HepG2 (cell line): ENCODE data around the gene LRP1B. TPM values are rescaled to one million over a fixed set of nuclear protein-coding genes. Genes with fewer than 3 reads are reported as not detected.

Source experiments
- ATAC-seq: fragments of 200-7000 bp; cut with Tn5 transposase; 3 replicates; pipeline ENCODE4 v1.9.1; 2020; ENCODE audit warnings: mild to moderate bottlenecking, moderate library complexity
- BruUV-seq: library from RNA; stranded (reverse); fragments of 400-500 nt; replicated peaks from 2 replicates; lab custom pipeline; 2021; lab: Mats Ljungman, UMichigan
- CTCF ChIA-PET: fragments of 300-600 bp; formaldehyde crosslinking; extraction: SDS; loops from one replicate; lab custom pipeline; 2021; ENCODE audit warnings: low total read pairs, inconsistent platforms, low intra/inter-chr PET ratio; lab: Yijun Ruan, JAX
- POLR2A ChIA-PET: fragments of 350-600 bp; sonication (Branson Sonifier 250); formaldehyde crosslinking; loops from one replicate; lab custom pipeline; 2020; ENCODE audit warnings: antibody characterized with exemption, inconsistent platforms; lab: Yijun Ruan, JAX
- DNase-seq: peaks from one replicate; pipeline ENCODE4 v3.0.0-alpha.2; 2015; ENCODE audit warnings: low spot score
- FAIRE-seq: peaks from 3 replicates; lab custom pipeline; 2011; peaks lifted over from hg19 to GRCh38; lab: Jason Lieb, UNC
- H2AFZ ChIP-seq: one replicate; pipeline ENCODE4 v1.6.1; 2011; ENCODE audit warnings: low read length, inconsistent platforms
- H3K27ac ChIP-seq: fragments of 300-600 bp; 3 replicates; pipeline ENCODE4 v1.8.0; 2011; ENCODE audit warnings: mixed run types, mild to moderate bottlenecking, mixed read lengths, low read length, inconsistent platforms; ENCODE audit not compliant: insufficient read depth; ENCODE audit errors: extremely low read length
- H3K27me3 ChIP-seq, 2 experiments: fragments of 200-600 bp in 1 of 2; 2 replicates in 1 of 2; 3 replicates in 1 of 2; pipeline versions ENCODE4 v1.6.0 to v1.8.0; 2011; ENCODE audit warnings: low read length in 2 of 2, mild to moderate bottlenecking in 2 of 2, moderate library complexity in 2 of 2, inconsistent platforms in 1 of 2; ENCODE audit not compliant: insufficient read depth in 2 of 2, control insufficient read depth in 1 of 2
- H3K36me3 ChIP-seq, 2 experiments: fragments of 200-600 bp in 1 of 2; replicated peaks in 1 of 2; 2 replicates in 1 of 2; 3 replicates in 1 of 2; pipeline versions ENCODE4 v1.5.1 to v1.8.0; 2011; ENCODE audit warnings: low read length in 2 of 2, inconsistent platforms in 1 of 2; ENCODE audit not compliant: insufficient read depth in 2 of 2, control insufficient read depth in 1 of 2
- H3K4me1 ChIP-seq: 2 replicates; pipeline ENCODE4 v1.5.1; 2012; ENCODE audit warnings: low read length, inconsistent platforms; ENCODE audit not compliant: insufficient read depth
- H3K4me2 ChIP-seq: 2 replicates; pipeline ENCODE4 v1.6.0; 2011; ENCODE audit warnings: low read depth, low read length, inconsistent platforms
- H3K4me3 ChIP-seq, 3 experiments: fragments of 200-600 bp in 1 of 3; sonication (generic), shearing (Covaris generic) in 1 of 3; replicated peaks in 1 of 3; 2 replicates each; pipeline ENCODE4 v1.5.1; 2011 to 2016; ENCODE audit warnings: low read length in 3 of 3, inconsistent platforms in 2 of 3, low read depth in 2 of 3, mild to moderate bottlenecking in 2 of 3, control low read depth in 1 of 3, mixed read lengths in 1 of 3; ENCODE audit not compliant: insufficient read depth in 1 of 3
- H3K79me2 ChIP-seq: one replicate; pipeline ENCODE4 v1.6.1; 2011; ENCODE audit warnings: low read length, inconsistent platforms; ENCODE audit not compliant: insufficient read depth
- H3K9ac ChIP-seq: 2 replicates; pipeline ENCODE4 v1.6.0; 2011; ENCODE audit warnings: mild to moderate bottlenecking, low read depth, low read length, inconsistent platforms; ENCODE audit not compliant: insufficient read depth
- H3K9me3 ChIP-seq: 2 replicates; pipeline ENCODE4 v1.5.1; 2012; ENCODE audit warnings: mild to moderate bottlenecking, low read length
- H4K20me1 ChIP-seq: 2 replicates; pipeline ENCODE4 v1.6.0; 2011; ENCODE audit warnings: inconsistent platforms, mild to moderate bottlenecking, low read length, moderate library complexity; ENCODE audit not compliant: insufficient read depth
- ATM ChIP-seq: fragments of 450-650 bp; IDR thresholded peaks from 2 replicates; pipeline ENCODE4 v1.7.1; 2017; ENCODE audit warnings: mild to moderate bottlenecking, borderline replicate concordance
- CBX5 ChIP-seq: sonication (generic); formaldehyde crosslinking; IDR thresholded peaks from 2 replicates; pipeline ENCODE4 v1.4.0; 2020; ENCODE audit warnings: missing genetic modification reagents, borderline replicate concordance
- HDAC1 ChIP-seq: sonication (generic); formaldehyde crosslinking; IDR thresholded peaks from 2 replicates; pipeline ENCODE4 v1.5.1; 2020; ENCODE audit warnings: mild to moderate bottlenecking, missing genetic modification reagents
- ISX ChIP-seq: sonication (generic); formaldehyde crosslinking; conservative IDR thresholded peaks from 2 replicates; pipeline ENCODE4 v1.5.0; 2020; ENCODE audit warnings: missing genetic modification reagents
- LCORL ChIP-seq, 2 experiments: fragments of 450-650 bp in 1 of 2; sonication (generic) in 1 of 2; formaldehyde crosslinking in 1 of 2; IDR thresholded peaks; 2 replicates each; pipeline versions ENCODE4 v1.5.0 to v1.6.1; 2017 to 2020; ENCODE audit warnings: antibody characterized with exemption in 1 of 2, missing genetic modification reagents in 1 of 2
- MED13 ChIP-seq: sonication (generic); formaldehyde crosslinking; IDR thresholded peaks from 2 replicates; pipeline ENCODE4 v1.5.0; 2020; ENCODE audit warnings: missing genetic modification reagents
- RBM39 ChIP-seq: fragments of 200-400 bp; formaldehyde crosslinking; IDR thresholded peaks from one replicate; pipeline ENCODE4 v1.6.1; 2018; ENCODE audit warnings: antibody characterized with exemption, mild to moderate bottlenecking, low read depth, low read length; ENCODE audit not compliant: poor library complexity, severe bottlenecking
- XRCC5 ChIP-seq: fragments of 200-400 bp; formaldehyde crosslinking; optimal IDR thresholded peaks from 2 replicates; pipeline ENCODE3; 2017; ENCODE audit warnings: mild to moderate bottlenecking, low read length
- ZIK1 ChIP-seq: sonication (generic); formaldehyde crosslinking; IDR thresholded peaks from 2 replicates; pipeline ENCODE4 v1.5.0; 2020; ENCODE audit warnings: mild to moderate bottlenecking, low read depth, missing genetic modification reagents, borderline replicate concordance
- ZNF329 ChIP-seq: sonication (generic); formaldehyde crosslinking; IDR thresholded peaks from 2 replicates; pipeline ENCODE4 v1.9.0; 2021; ENCODE audit warnings: low read depth, mild to moderate bottlenecking, missing genetic modification reagents
- ZNF354B ChIP-seq: sonication (generic); formaldehyde crosslinking; IDR thresholded peaks from 2 replicates; pipeline ENCODE4 v1.8.0; 2022; ENCODE audit warnings: mild to moderate bottlenecking, missing genetic modification reagents
- ZNF567 ChIP-seq: sonication (generic); formaldehyde crosslinking; IDR thresholded peaks from 2 replicates; pipeline ENCODE4 v1.8.1; 2023; ENCODE audit warnings: mild to moderate bottlenecking, missing genetic modification reagents, borderline replicate concordance
- WGBS: methylation state at CpG from one replicate; pipeline ENCODE4 v1.1.6; 2017; ENCODE audit warnings: low lambda C conversion rate; 5-methylcytosine and 5-hydroxymethylcytosine counted together
- in situ Hi-C: cut with HindIII; loops from 2 replicates; pipeline ENCODE4 v1.10.0; 2017; ENCODE audit warnings: low pct_unique_long_range_greater_than_20kb; ENCODE audit not compliant: extremely low pct_ligation_motif_present
- intact Hi-C: fragments of 100-400 bp; cut with micrococcal nuclease; formaldehyde crosslinking; loops from one replicate; pipeline ENCODE4 v1.10.0; 2022; ENCODE audit not compliant: unreplicated experiment
- polyA plus RNA-seq, 8 experiments: library from polyadenylated mRNA; depleted of rRNA in 3 of 8; stranded (reverse) in 7 of 8; unstranded in 1 of 8; fragments of >200 nt; fragmentation: Illumina TruSeq in 4 of 8; extraction: Trizol in 4 of 8; gene quantifications; 2 replicates each; pipeline versions ENCODE4 v1.2.1 to v1.2.3, GENCODE V29; 2011 to 2016; ENCODE audit warnings: low read depth in 4 of 8, missing spikeins in 1 of 8, mixed read lengths in 1 of 8; ENCODE audit not compliant: insufficient read depth in 1 of 8
- total RNA-seq, 5 experiments: library from RNA; depleted of rRNA; stranded (reverse); fragments of >200 nt; fragmentation: Illumina TruSeq; extraction: Trizol; gene quantifications; 2 replicates each; pipeline ENCODE4 v1.2.3, GENCODE V29; 2016; ENCODE audit warnings: low read depth in 1 of 5
- TF ChIP-seq, protein P1 (sequence below): sonication (generic); formaldehyde crosslinking; IDR thresholded peaks from 2 replicates; pipeline ENCODE4 v1.4.0; 2020; ENCODE audit warnings: missing genetic modification reagents, borderline replicate concordance
- TF ChIP-seq, protein P2 (sequence below): sonication (generic); formaldehyde crosslinking; IDR thresholded peaks from 2 replicates; pipeline ENCODE4 v1.9.0; 2021; ENCODE audit warnings: missing genetic modification reagents, mild to moderate bottlenecking, borderline replicate concordance
- TF ChIP-seq, protein P3 (sequence below): sonication (generic); formaldehyde crosslinking; IDR thresholded peaks from 2 replicates; pipeline ENCODE4 v1.5.1; 2020; ENCODE audit warnings: mild to moderate bottlenecking, missing genetic modification reagents, moderate library complexity

Gene LRP1B
- total and polyA plus RNA-seq, 2 of the 13 experiments (the other 11 are each of a cell fraction or from before 2014, with no cell fraction given) = 0.04 TPM; not detected in 1

DNA sequence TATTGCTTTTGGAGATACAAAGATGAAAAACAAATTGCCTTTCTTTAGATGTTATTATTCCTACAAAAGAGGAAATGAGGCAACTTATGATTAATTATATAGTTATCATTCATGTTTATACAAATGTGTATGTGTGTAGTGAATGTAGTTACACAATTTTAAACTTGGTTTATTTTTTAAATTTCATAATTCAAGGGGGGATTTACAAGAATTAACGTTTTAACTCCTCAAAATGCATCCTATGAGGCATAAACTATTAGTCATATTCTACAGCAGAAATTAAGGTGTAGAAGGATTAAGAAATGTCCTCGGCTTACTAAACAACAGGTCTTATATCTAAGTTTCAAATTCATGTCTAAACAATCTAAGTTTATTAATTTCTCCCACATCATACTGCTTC is 1545.8 kb downstream of the LRP1B start:
- no peak overlapping the region for H3K27ac ChIP-seq
- POLR2A ChIA-PET = no interaction called here
- intact Hi-C loops = no loop called here

DNA sequence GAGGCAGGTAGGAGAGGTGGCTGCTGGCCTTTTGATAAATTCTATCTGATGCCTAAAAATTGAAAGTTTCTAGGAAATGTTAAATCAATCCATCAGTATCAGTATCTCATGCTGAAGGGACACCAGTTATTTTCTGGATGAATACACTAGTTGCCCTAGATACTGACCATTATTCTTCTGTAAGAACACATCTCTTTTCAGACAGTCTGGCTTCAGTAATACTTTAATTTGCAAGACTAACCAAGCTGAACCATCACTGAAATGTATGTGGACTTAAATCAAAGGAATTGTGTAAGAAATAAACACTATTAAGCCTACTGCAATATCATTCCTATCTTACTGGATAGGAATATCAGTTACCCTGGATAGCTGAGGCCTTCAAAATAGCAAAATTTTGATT is 1546.3 kb downstream of the LRP1B start:
- TF ChIP-seq ZNF329 (CRISPR knock-in tag) = no peak
- TF ChIP-seq HDAC1 = no peak
- no peak for TF ChIP-seq ZNF567 (CRISPR knock-in tag)
- TF ChIP-seq ISX (CRISPR knock-in tag) = no peak
- no peak for TF ChIP-seq MED13 (CRISPR knock-in tag)
- no peak for TF ChIP-seq CBX5 (CRISPR knock-in tag)
- TF ChIP-seq, protein P1, sequence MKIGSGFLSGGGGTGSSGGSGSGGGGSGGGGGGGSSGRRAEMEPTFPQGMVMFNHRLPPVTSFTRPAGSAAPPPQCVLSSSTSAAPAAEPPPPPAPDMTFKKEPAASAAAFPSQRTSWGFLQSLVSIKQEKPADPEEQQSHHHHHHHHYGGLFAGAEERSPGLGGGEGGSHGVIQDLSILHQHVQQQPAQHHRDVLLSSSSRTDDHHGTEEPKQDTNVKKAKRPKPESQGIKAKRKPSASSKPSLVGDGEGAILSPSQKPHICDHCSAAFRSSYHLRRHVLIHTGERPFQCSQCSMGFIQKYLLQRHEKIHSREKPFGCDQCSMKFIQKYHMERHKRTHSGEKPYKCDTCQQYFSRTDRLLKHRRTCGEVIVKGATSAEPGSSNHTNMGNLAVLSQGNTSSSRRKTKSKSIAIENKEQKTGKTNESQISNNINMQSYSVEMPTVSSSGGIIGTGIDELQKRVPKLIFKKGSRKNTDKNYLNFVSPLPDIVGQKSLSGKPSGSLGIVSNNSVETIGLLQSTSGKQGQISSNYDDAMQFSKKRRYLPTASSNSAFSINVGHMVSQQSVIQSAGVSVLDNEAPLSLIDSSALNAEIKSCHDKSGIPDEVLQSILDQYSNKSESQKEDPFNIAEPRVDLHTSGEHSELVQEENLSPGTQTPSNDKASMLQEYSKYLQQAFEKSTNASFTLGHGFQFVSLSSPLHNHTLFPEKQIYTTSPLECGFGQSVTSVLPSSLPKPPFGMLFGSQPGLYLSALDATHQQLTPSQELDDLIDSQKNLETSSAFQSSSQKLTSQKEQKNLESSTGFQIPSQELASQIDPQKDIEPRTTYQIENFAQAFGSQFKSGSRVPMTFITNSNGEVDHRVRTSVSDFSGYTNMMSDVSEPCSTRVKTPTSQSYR (CRISPR knock-in tag) = no peak
- TF ChIP-seq RBM39 = no peak
- TF ChIP-seq, protein P2, sequence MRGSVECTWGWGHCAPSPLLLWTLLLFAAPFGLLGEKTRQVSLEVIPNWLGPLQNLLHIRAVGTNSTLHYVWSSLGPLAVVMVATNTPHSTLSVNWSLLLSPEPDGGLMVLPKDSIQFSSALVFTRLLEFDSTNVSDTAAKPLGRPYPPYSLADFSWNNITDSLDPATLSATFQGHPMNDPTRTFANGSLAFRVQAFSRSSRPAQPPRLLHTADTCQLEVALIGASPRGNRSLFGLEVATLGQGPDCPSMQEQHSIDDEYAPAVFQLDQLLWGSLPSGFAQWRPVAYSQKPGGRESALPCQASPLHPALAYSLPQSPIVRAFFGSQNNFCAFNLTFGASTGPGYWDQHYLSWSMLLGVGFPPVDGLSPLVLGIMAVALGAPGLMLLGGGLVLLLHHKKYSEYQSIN = no peak
- TF ChIP-seq ZIK1 (CRISPR knock-in tag) = no peak
- TF ChIP-seq LCORL (IDR thresholded peaks at IDR 0.05) = no peak
- no peak for TF ChIP-seq LCORL (CRISPR knock-in tag; IDR thresholded peaks at IDR 0.05)
- TF ChIP-seq, all 625 proteins: peak for 0
- no peak for DNase-seq
- Histone ChIP-seq H2AFZ (no peak overlapping the region), H3K36me3 (no peaks in the 10 kb centered on the region), H3K9me3 (no peaks in the 10 kb centered on the region), H3K4me1 (no peaks in the 10 kb centered on the region), H4K20me1 (no peaks in the 10 kb centered on the region), H3K9ac (no peak overlapping the region), H3K79me2 (no peaks in the 10 kb centered on the region), H3K4me3 (no peak overlapping the region), H3K27ac (no peak overlapping the region), H3K27me3 (no peaks in the 10 kb centered on the region), H3K4me2 (no peak overlapping the region)
- no TSS peak for BruUV-seq
- ATAC-seq = no peak
- intact Hi-C loops (no loop called here), in situ Hi-C loops (no loop called here)
- ChIA-PET CTCF (no interaction called here), POLR2A (no interaction called here)
- no peak for FAIRE-seq

More for the DNA sequence above, 1545.8 kb downstream of the LRP1B start:
- H3K9ac ChIP-seq = no peak overlapping the region
- H3K4me1 ChIP-seq = no peaks in the 10 kb centered on the region
- no peaks in the 10 kb centered on the region for H3K36me3 ChIP-seq
- H3K4me3 ChIP-seq = no peak overlapping the region
- H3K9me3 ChIP-seq = no peaks in the 10 kb centered on the region
- H4K20me1 ChIP-seq = no peaks in the 10 kb centered on the region
- TF ChIP-seq XRCC5 (no peak), ZNF354B (CRISPR knock-in tag) (no peak), ATM (no peak)
- TF ChIP-seq, protein P3, sequence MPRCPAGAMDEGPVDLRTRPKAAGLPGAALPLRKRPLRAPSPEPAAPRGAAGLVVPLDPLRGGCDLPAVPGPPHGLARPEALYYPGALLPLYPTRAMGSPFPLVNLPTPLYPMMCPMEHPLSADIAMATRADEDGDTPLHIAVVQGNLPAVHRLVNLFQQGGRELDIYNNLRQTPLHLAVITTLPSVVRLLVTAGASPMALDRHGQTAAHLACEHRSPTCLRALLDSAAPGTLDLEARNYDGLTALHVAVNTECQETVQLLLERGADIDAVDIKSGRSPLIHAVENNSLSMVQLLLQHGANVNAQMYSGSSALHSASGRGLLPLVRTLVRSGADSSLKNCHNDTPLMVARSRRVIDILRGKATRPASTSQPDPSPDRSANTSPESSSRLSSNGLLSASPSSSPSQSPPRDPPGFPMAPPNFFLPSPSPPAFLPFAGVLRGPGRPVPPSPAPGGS (CRISPR knock-in tag) = no peak
- no peak for ATAC-seq
- no peaks in the 10 kb centered on the region for H3K27me3 ChIP-seq
- CTCF ChIA-PET = no interaction called here
- H2AFZ ChIP-seq = no peak overlapping the region
- no peaks in the 10 kb centered on the region for H3K79me2 ChIP-seq
- in situ Hi-C loops = no loop called here
- no peak for FAIRE-seq
- BruUV-seq = no TSS peak
- no peak for DNase-seq
- H3K4me2 ChIP-seq = no peak overlapping the region
- WGBS = 3% methylated on average over 2 of the region's 2 CpGs
